ENCODE data around the gene HKDC1.

DNA sequence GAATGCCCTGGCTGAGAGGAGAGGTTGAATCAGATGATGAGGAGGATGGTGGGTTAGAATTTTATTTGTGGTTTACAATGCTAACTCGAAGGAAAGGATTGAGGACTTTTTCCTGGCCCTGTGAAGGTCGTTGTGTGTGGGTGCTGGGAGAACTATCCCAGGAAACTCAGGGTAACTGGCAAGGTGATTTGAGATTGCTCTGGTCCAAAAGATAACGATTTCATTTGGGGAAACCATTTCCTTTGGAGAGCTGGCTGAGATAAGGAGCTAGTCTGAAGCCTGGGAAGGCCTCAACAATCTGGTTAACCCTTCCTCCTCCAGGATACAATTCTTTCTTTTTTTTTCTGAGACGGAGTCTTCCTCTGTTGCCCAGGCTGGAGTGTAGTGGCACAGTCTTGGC, 91.2 kb downstream of the HKDC1 start:
- TF ChIP-seq PAX8 (IDR thresholded peaks at IDR 0.05) (no peak), EP300 (IDR thresholded peaks at IDR 0.05; ENCODE audit: borderline replicate concordance in 1 of 2, control insufficient read depth in 1 of 2, low read depth in 2 of 2, low read length in 2 of 2) (no peak), HDGF (IDR thresholded peaks at IDR 0.05) (no peak)
- TF ChIP-seq, protein P1, sequence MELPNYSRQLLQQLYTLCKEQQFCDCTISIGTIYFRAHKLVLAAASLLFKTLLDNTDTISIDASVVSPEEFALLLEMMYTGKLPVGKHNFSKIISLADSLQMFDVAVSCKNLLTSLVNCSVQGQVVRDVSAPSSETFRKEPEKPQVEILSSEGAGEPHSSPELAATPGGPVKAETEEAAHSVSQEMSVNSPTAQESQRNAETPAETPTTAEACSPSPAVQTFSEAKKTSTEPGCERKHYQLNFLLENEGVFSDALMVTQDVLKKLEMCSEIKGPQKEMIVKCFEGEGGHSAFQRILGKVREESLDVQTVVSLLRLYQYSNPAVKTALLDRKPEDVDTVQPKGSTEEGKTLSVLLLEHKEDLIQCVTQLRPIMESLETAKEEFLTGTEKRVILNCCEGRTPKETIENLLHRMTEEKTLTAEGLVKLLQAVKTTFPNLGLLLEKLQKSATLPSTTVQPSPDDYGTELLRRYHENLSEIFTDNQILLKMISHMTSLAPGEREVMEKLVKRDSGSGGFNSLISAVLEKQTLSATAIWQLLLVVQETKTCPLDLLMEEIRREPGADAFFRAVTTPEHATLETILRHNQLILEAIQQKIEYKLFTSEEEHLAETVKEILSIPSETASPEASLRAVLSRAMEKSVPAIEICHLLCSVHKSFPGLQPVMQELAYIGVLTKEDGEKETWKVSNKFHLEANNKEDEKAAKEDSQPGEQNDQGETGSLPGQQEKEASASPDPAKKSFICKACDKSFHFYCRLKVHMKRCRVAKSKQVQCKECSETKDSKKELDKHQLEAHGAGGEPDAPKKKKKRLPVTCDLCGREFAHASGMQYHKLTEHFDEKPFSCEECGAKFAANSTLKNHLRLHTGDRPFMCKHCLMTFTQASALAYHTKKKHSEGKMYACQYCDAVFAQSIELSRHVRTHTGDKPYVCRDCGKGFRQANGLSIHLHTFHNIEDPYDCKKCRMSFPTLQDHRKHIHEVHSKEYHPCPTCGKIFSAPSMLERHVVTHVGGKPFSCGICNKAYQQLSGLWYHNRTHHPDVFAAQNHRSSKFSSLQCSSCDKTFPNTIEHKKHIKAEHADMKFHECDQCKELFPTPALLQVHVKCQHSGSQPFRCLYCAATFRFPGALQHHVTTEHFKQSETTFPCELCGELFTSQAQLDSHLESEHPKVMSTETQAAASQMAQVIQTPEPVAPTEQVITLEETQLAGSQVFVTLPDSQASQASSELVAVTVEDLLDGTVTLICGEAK (IDR thresholded peaks at IDR 0.05; ENCODE audit: borderline replicate concordance) = no peak

Data from GM12878 (cell line).